WTC11 (cell line): ENCODE measurements around the gene GADL1. TPM values are rescaled to one million over a fixed set of nuclear protein-coding genes. Genes with fewer than 3 reads are reported as not detected.

Source experiments
- ATAC-seq: fragments of 200-7000 bp; cut with Tn5 transposase; 2 replicates; pipeline ENCODE4 v1.10.0; 2021; ENCODE audit warnings: mild to moderate bottlenecking, moderate library complexity
- CTCF ChIA-PET: fragments of 300-600 bp; sonication (Branson Sonifier 250); formaldehyde crosslinking; loops from one replicate; lab custom pipeline; 2021; ENCODE audit warnings: antibody characterized with exemption; lab: Charles Lee
- POLR2A ChIA-PET: fragments of 350-600 bp; sonication (Branson Sonifier 250); formaldehyde crosslinking; loops from one replicate; lab custom pipeline; 2021; ENCODE audit warnings: antibody characterized with exemption; lab: Charles Lee
- DNase-seq: peaks from one replicate; pipeline ENCODE4 v3.0.0; 2021; ENCODE audit warnings: low spot score
- H3K27ac Mint-ChIP-seq: 2 replicates; pipeline ENCODE4 v1.8.0; 2021; ENCODE audit warnings: mixed read lengths
- H3K27me3 Mint-ChIP-seq: 2 replicates; pipeline ENCODE4 v1.8.0; 2021; ENCODE audit warnings: low read depth, mild to moderate bottlenecking, moderate library complexity, mixed read lengths
- H3K36me3 Mint-ChIP-seq: 2 replicates; pipeline ENCODE4 v1.8.0; 2021; ENCODE audit warnings: mixed read lengths
- H3K4me1 Mint-ChIP-seq: 2 replicates; pipeline ENCODE4 v1.8.0; 2022; ENCODE audit warnings: mixed read lengths
- H3K4me3 Mint-ChIP-seq: 2 replicates; pipeline ENCODE4 v1.8.0; 2021; ENCODE audit warnings: mild to moderate bottlenecking, moderate library complexity, mixed read lengths
- H3K9me3 Mint-ChIP-seq: 2 replicates; pipeline ENCODE4 v1.8.0; 2021; ENCODE audit warnings: mixed read lengths
- CTCF ChIP-seq: fragments of 200-600 bp; IDR thresholded peaks from 2 replicates; pipeline ENCODE4 v1.8.0; 2022; ENCODE audit warnings: antibody characterized with exemption
- ETV6 ChIP-seq: sonication (generic); formaldehyde crosslinking; IDR thresholded peaks from 2 replicates; pipeline ENCODE4 v1.8.1; 2022; ENCODE audit warnings: mild to moderate bottlenecking, missing genetic modification reagents
- IRF2 ChIP-seq: sonication (generic); formaldehyde crosslinking; IDR thresholded peaks from 2 replicates; pipeline ENCODE4 v1.8.0; 2022; ENCODE audit warnings: low read depth, missing genetic modification reagents, borderline replicate concordance
- PRDM15 ChIP-seq: sonication (generic); formaldehyde crosslinking; IDR thresholded peaks from 2 replicates; pipeline ENCODE4 v1.8.0; 2022; ENCODE audit warnings: missing genetic modification reagents
- PREB ChIP-seq: sonication (generic); formaldehyde crosslinking; IDR thresholded peaks from 2 replicates; pipeline ENCODE4 v1.8.1; 2022; ENCODE audit warnings: mild to moderate bottlenecking, missing genetic modification reagents, moderate library complexity, borderline replicate concordance
- SP1 ChIP-seq: sonication (generic); formaldehyde crosslinking; conservative IDR thresholded peaks from 2 replicates; pipeline ENCODE4 v1.8.1; 2022; ENCODE audit warnings: missing genetic modification reagents
- total RNA-seq: library from RNA; stranded (reverse); gene quantifications from 3 replicates; pipeline ENCODE4 v1.2.3, GENCODE V29; 2021
- TF ChIP-seq, protein P1 (sequence below): sonication (generic); formaldehyde crosslinking; IDR thresholded peaks from 2 replicates; pipeline ENCODE4 v1.8.0; 2022; ENCODE audit warnings: mild to moderate bottlenecking, missing genetic modification reagents
- TF ChIP-seq, protein P2 (sequence below): fragments of 250-450 bp; sonication (Bioruptor Pico); IDR thresholded peaks from 2 replicates; pipeline ENCODE4 v1.9.0; 2021; ENCODE audit warnings: mild to moderate bottlenecking, borderline replicate concordance
- TF ChIP-seq, protein P3 (sequence below): sonication (generic); formaldehyde crosslinking; IDR thresholded peaks from 2 replicates; pipeline ENCODE4 v1.8.0; 2022; ENCODE audit warnings: mild to moderate bottlenecking, missing genetic modification reagents
- TF ChIP-seq, protein P4 (sequence below): sonication (generic); formaldehyde crosslinking; IDR thresholded peaks from 2 replicates; pipeline ENCODE4 v1.8.1; 2023; ENCODE audit warnings: mild to moderate bottlenecking, missing genetic modification reagents

Gene GADL1
- total RNA-seq, 1 experiment from 2014 or later, result 0.15 TPM

DNA sequence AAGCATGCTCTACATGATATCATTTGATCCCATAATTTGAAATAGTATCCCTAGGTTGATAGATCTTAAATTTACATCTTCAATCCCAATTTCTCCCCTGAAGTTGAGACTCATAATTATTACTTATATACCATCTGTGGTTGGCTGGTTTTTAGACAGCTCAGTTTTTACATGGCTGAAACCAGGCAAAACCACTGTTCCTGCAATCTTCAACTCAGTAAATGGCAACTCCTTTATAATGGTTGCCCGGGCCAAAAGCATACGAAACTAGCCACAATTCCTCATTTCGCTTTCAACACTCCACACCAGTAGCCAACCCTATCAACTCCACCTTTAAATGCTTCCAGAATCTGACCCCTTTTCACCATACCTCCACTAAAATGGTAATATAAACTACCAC, 169.6 kb downstream of the GADL1 start:
- CTCF ChIA-PET, result interaction anchor here (0.6 kb wide), 1 partner anchor 61 kb away, joined by 4 read pairs; no protein-coding TSS in a partner anchor

More for the DNA sequence above, 169.6 kb downstream of the GADL1 start:
- Mint-ChIP-seq H3K4me1 (peaks cover 7% of the 10 kb centered on the region), H3K36me3 (no peaks in the 10 kb centered on the region), H3K27me3 (no peaks in the 10 kb centered on the region), H3K9me3 (0 out of 2 replicates have a peak, but pooled peaks cover 5% of the 10 kb centered on the region), H3K4me3 (no peak overlapping the region), H3K27ac (no peak overlapping the region)
- TF ChIP-seq, protein P1, sequence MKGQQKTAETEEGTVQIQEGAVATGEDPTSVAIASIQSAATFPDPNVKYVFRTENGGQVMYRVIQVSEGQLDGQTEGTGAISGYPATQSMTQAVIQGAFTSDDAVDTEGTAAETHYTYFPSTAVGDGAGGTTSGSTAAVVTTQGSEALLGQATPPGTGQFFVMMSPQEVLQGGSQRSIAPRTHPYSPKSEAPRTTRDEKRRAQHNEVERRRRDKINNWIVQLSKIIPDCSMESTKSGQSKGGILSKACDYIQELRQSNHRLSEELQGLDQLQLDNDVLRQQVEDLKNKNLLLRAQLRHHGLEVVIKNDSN (CRISPR knock-in tag), result no peak
- no peak for TF ChIP-seq CTCF
- no peak for TF ChIP-seq SP1 (CRISPR knock-in tag)
- TF ChIP-seq, protein P2, sequence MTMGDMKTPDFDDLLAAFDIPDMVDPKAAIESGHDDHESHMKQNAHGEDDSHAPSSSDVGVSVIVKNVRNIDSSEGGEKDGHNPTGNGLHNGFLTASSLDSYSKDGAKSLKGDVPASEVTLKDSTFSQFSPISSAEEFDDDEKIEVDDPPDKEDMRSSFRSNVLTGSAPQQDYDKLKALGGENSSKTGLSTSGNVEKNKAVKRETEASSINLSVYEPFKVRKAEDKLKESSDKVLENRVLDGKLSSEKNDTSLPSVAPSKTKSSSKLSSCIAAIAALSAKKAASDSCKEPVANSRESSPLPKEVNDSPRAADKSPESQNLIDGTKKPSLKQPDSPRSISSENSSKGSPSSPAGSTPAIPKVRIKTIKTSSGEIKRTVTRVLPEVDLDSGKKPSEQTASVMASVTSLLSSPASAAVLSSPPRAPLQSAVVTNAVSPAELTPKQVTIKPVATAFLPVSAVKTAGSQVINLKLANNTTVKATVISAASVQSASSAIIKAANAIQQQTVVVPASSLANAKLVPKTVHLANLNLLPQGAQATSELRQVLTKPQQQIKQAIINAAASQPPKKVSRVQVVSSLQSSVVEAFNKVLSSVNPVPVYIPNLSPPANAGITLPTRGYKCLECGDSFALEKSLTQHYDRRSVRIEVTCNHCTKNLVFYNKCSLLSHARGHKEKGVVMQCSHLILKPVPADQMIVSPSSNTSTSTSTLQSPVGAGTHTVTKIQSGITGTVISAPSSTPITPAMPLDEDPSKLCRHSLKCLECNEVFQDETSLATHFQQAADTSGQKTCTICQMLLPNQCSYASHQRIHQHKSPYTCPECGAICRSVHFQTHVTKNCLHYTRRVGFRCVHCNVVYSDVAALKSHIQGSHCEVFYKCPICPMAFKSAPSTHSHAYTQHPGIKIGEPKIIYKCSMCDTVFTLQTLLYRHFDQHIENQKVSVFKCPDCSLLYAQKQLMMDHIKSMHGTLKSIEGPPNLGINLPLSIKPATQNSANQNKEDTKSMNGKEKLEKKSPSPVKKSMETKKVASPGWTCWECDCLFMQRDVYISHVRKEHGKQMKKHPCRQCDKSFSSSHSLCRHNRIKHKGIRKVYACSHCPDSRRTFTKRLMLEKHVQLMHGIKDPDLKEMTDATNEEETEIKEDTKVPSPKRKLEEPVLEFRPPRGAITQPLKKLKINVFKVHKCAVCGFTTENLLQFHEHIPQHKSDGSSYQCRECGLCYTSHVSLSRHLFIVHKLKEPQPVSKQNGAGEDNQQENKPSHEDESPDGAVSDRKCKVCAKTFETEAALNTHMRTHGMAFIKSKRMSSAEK (CRISPR knock-in tag), result no peak
- no peak for TF ChIP-seq PRDM15
- no peak for TF ChIP-seq PREB (CRISPR knock-in tag)
- TF ChIP-seq, protein P3, sequence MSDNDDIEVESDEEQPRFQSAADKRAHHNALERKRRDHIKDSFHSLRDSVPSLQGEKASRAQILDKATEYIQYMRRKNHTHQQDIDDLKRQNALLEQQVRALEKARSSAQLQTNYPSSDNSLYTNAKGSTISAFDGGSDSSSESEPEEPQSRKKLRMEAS, result no peak
- TF ChIP-seq IRF2 (CRISPR knock-in tag), result no peak
- TF ChIP-seq ETV6 (CRISPR knock-in tag), result no peak
- TF ChIP-seq, protein P4, sequence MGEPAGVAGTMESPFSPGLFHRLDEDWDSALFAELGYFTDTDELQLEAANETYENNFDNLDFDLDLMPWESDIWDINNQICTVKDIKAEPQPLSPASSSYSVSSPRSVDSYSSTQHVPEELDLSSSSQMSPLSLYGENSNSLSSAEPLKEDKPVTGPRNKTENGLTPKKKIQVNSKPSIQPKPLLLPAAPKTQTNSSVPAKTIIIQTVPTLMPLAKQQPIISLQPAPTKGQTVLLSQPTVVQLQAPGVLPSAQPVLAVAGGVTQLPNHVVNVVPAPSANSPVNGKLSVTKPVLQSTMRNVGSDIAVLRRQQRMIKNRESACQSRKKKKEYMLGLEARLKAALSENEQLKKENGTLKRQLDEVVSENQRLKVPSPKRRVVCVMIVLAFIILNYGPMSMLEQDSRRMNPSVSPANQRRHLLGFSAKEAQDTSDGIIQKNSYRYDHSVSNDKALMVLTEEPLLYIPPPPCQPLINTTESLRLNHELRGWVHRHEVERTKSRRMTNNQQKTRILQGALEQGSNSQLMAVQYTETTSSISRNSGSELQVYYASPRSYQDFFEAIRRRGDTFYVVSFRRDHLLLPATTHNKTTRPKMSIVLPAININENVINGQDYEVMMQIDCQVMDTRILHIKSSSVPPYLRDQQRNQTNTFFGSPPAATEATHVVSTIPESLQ (CRISPR knock-in tag), result no peak
- POLR2A ChIA-PET, result no interaction called here
- DNase-seq, result no peak
- no peak for ATAC-seq
